Left kidney (tissue), 2 donors: ENCODE data around the gene KLHL3. TPM values are rescaled to one million over a fixed set of nuclear protein-coding genes. Genes with fewer than 3 reads are reported as not detected.
A peak's percentile ranks its signal among the peaks of the same experiment; 100 is the strongest.

ENCODE experiments used
- DNase-seq: peaks from one replicate; pipeline ENCODE4 v3.0.0-alpha.2; 2013
- polyA plus RNA-seq: library from polyadenylated mRNA; unstranded; fragments of 120-200 nt; gene quantifications from one replicate; pipeline ENCODE4 v1.2.1, GENCODE V29; 2013; ENCODE audit not compliant: insufficient read length

Gene KLHL3
- polyA plus RNA-seq, 1 donor: 25.4 TPM

GRCh38 chr5:137611011-137611580 is 124.8 kb downstream of the KLHL3 start:
- no peak for DNase-seq

DNA sequence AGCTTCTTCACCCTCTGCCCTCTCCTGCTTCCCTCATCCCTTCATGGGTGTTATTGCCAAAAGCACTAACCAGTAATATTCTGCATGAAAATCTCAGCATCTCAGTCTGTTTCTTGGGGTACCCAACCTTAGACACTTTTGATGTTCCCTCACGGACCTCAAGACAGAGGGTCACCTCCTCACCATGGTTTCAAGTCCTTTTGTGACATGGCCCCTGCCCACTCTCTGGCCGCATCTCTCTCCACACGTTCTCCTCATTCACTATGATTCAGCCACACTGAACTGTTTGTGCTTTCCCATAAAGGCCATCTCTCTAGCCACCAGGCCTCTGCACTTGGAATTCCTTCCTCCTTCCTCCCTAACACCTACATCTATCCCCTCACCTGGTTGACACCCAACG is 125.3 kb downstream of the KLHL3 start:
- DNase-seq: no peak

GRCh38 chr5:137609127-137609526 is 126.8 kb downstream of the KLHL3 start:
- no peak for DNase-seq

DNA sequence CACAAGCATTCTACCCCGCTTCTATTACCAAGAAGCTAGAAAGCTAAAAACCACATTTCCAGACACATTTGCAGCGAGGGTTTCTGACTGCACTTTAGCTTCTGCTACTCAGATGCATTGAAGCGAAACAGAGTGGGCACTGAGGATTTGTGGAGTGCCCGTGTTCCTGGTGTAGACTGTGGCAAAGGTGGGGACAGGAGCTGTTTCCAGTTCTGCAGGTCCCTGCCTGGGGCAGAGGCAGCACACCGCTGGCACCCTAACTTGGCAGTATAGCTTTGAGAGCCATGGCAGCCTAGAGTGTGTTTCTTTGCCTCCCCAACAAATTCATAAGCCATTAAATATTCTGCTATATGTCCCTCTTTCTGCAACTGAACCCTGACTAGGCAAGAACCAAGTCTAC is 128.1 kb downstream of the KLHL3 start:
- no peak for DNase-seq

DNA sequence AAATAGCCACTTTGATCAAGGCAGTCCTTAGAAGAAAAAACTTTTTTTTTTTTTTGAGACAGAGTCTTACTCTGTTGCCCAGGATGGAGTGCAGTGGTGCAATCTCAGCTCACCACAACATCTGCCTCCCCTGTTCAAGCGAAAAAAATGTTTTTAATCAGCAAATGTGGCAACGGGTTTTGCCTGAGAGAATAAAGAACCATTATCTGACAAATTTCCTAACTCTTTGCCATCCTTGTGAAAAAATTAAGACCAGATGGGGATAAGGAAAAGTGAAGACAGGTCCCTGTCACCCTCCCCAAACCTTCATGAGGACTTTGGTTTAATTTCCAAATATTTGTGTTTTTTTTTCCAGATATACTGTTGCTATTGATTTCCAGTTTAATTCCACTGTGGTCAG is 129.5 kb downstream of the KLHL3 start:
- no peak for DNase-seq

- DNase-seq: peak; percentile 46
Observed at GRCh38 chr5:137605411-137605810, 130.5 kb downstream of the KLHL3 start.

GRCh38 chr5:137604348-137605095 is 131.4 kb downstream of the KLHL3 start:
- DNase-seq: peak; percentile 33

DNA sequence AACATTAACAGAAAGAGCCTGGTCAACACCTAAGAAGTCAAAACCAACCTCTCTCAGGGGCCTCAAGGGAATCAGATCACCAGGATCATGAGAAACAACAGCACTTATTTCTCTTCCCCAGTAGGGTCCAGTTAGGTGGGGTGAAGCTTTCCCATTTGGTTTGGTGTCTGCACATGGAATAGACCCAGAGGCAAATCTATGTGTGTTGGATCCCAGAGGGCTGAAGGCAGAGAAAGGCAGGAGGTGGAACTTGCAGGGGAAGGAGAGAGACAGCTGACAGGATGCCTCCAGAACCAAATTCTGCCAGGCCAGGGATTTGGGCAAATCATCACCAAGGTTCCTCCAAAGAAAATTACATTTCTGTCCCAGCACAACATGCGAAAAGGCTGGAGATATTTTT is 132.0 kb downstream of the KLHL3 start:
- no peak for DNase-seq

- DNase-seq: no peak
Observed at GRCh38 chr5:137603356-137603755, 132.5 kb downstream of the KLHL3 start.

DNA sequence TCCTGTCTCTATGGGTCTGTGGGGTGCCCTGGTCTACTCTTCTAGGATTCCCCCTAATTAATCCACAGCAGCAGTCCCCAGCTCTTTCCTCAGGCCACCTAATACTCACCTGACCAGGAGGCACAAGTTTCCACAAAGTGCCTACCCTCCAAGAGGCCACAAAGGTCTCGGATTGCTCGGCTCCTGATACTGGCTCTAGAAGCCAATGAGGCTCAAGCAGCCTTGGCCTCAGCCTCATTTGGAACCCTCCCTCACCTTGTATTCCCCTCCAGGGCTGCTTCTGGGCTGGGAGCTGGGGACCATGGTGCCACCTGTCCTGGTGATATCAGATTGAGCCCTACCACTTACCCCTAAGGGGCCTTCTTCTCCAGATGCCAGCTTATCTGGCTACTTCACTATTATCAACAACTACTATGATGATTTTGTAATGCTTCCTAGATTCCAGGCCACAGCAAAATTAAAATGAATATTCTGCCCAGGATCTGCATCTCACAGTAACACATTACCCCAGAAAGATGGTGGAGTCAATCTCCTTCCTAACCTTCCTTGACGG is 133.1 kb downstream of the KLHL3 start:
- DNase-seq: no peak

- DNase-seq: no peak
Observed at GRCh38 chr5:137600721-137601360, 135.0 kb downstream of the KLHL3 start.

GRCh38 chr5:137599457-137599856 is 136.4 kb downstream of the KLHL3 start:
- no peak for DNase-seq

- no peak for DNase-seq
Observed at GRCh38 chr5:137598399-137598798, 137.5 kb downstream of the KLHL3 start.

GRCh38 chr5:137596941-137597340 is 138.9 kb downstream of the KLHL3 start:
- no peak for DNase-seq

GRCh38 chr5:137595396-137596079 is 140.4 kb downstream of the KLHL3 start:
- no peak for DNase-seq

DNA sequence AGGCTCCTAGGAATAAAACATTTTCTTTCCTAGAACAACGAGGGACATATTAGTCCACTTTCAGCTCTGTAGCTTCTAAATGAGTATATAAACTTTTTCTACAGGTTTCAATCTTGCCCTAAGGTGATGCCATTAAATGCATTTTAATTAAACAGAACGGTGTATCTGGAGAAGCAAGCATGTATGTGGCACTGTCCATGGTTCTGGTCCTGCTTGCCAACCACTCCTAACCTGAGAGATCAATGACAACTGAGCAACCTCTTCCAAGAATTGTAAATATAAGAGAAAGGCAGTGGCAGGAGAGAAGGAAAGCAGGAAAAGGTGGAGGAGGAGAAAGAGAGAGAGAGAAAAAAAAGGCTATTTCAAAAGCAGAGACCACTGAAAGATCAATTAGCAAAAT is 141.2 kb downstream of the KLHL3 start:
- peak; percentile 29 for DNase-seq

DNA sequence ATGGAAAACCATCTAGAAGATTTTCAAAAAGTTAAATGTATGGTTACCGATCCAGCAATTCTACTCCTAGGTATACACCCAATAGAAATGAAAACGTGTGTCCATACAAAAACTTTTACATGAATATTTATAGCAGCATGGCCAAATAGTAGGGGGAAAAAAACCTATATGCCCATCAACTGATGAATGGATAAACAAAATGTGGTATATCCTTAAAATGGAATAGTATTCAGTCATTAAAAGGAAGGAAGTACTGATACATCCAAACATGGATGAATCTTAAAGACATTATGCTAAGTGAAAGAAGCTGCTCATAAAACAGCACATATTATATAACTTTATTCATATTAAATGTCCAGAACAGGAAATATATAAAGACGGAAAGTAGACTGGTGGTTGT is 143.6 kb downstream of the KLHL3 start:
- DNase-seq: no peak

DNA sequence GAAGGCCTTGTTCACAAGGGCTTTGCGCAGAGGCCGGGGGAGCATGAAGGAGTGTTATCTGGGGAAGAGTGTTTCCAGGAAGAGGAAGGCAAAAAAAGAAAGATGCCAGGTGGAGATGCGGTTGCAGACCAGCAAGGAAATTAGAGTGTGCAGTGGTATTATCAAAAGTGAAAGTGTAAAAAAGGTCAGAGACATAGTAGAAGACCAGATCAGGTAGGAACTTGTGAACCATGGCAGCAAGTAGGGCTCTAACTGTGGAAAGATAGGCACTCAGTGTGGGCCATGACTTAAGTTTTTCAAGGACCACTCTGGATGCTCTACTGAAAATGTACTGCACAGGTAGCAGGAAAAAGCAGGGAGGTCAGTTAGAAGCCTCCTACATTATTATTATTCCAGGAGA is 146.7 kb downstream of the KLHL3 start:
- no peak for DNase-seq

- no peak for DNase-seq
Observed at GRCh38 chr5:137587919-137588318, 148.0 kb downstream of the KLHL3 start.

DNA sequence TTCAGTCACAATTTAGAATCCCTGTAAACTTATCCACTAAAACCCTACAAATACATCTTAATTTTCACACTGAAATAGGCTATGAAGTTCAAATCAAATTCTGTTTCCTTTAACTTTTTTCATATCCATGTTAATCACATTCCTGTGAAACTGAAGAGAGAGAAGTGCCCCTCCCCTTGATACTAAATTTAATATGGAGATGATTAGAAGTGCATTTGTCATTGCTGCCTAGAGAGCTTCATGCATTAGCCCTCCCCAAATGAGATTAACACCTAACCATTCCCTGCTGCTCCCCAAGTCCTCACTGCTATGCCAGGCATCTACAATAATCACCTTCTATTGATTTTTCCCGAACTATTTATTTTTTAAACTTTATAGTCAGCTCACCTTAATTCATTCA is 151.6 kb downstream of the KLHL3 start:
- no peak for DNase-seq

DNA sequence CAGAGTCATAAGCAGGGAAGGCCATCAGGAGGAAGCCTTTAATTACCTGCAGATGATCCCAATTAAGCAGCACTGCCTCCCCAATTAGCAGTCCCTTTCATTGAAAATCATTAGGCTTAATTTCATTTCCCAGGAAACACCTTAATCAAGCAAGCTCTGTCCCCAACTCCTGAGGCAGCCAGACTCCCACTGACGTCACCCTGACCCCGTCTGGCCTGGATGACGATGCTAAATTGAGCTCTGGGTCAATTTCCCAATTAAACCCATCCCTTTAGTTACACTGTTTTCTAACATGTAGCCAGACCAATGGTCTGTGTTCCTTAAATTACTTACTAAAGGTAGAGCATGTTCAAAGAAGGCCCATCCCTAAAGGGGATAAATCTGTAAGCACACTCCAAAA is 152.8 kb downstream of the KLHL3 start:
- no peak for DNase-seq

- no peak for DNase-seq
Observed at GRCh38 chr5:137582218-137582617, 153.7 kb downstream of the KLHL3 start.

DNA sequence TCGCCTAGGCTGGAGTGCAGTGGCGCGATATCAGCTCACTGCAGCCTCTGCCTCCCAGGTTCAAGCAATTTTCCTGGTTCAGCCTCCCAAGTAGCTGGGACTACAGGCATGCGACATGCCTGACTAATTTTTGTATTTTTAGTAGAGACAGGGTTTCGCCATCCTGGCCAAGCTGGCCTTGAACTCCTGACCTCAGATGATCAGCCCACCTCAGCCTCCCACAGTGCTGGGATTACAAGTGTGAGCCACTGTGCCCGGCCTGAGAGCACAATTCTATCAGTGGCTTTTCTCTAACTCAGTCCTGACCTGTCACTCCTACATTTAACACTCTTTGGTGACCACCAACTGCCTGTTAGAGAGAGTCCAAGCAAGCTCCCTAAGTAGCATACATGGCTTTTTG is 154.1 kb downstream of the KLHL3 start:
- DNase-seq: no peak
